Caco-2 (cell line): ENCODE data around the gene STARD3NL. TPM values are rescaled to one million over a fixed set of nuclear protein-coding genes. Genes with fewer than 3 reads are reported as not detected.
"Not testable (repeated sequence)": the region's sequence is repeated elsewhere in the genome, so short reads cannot be mapped to it uniquely, and the experiment has no call there.

Experiments used
- BruUV-seq: library from RNA; stranded (reverse); fragments of 400-500 nt; replicated peaks from 2 replicates; lab custom pipeline; 2021; lab: Mats Ljungman, UMichigan
- CTCF ChIA-PET: fragments of 300-600 bp; sonication (Branson Sonifier 250); formaldehyde crosslinking; loops from one replicate; lab custom pipeline; 2022; ENCODE audit warnings: antibody characterized with exemption; lab: Charles Lee
- POLR2A ChIA-PET: fragments of 300-600 bp; sonication (Branson Sonifier 250); formaldehyde crosslinking; loops from one replicate; lab custom pipeline; 2022; ENCODE audit warnings: antibody characterized with exemption; lab: Charles Lee
- DNase-seq, 2 experiments: peaks; one replicate each; pipeline versions ENCODE4 v3.0.0 to v3.0.0-alpha.2; 2020 to 2022
- H3K27me3 ChIP-seq: replicated peaks from 2 replicates; pipeline ENCODE4 v1.6.0; 2011; ENCODE audit warnings: low read length; ENCODE audit not compliant: control insufficient read depth, insufficient read depth
- H3K36me3 ChIP-seq: 2 replicates; pipeline ENCODE4 v1.5.1; 2011; ENCODE audit warnings: low read length; ENCODE audit not compliant: control insufficient read depth, insufficient read depth
- H3K4me1 ChIP-seq: fragments of 250-450 bp; sonication (Bioruptor Pico); 2 replicates; pipeline ENCODE4 v1.5.1; 2020; ENCODE audit warnings: mild to moderate bottlenecking
- H3K4me3 ChIP-seq: 2 replicates; pipeline ENCODE4 v1.5.1; 2011; ENCODE audit warnings: low read depth, mild to moderate bottlenecking, control low read depth, low read length
- H3K9me3 ChIP-seq: fragments of 250-450 bp; sonication (Bioruptor Pico); 2 replicates; pipeline ENCODE4 v1.5.1; 2020; ENCODE audit warnings: mild to moderate bottlenecking, moderate library complexity
- H3K27ac Mint-ChIP-seq: one replicate; pipeline ENCODE4 v1.8.0; 2022; ENCODE audit warnings: mixed read lengths; ENCODE audit not compliant: unreplicated experiment
- H3K27me3 Mint-ChIP-seq: one replicate; pipeline ENCODE4 v1.8.0; 2022; ENCODE audit warnings: mixed read lengths; ENCODE audit not compliant: insufficient read depth, unreplicated experiment
- H3K36me3 Mint-ChIP-seq: one replicate; pipeline ENCODE4 v1.8.0; 2022; ENCODE audit warnings: mild to moderate bottlenecking, mixed read lengths; ENCODE audit not compliant: insufficient read depth, unreplicated experiment
- H3K4me1 Mint-ChIP-seq: one replicate; pipeline ENCODE4 v1.8.0; 2022; ENCODE audit warnings: low read depth, mixed read lengths; ENCODE audit not compliant: unreplicated experiment
- H3K4me3 Mint-ChIP-seq: one replicate; pipeline ENCODE4 v1.8.0; 2022; ENCODE audit warnings: mild to moderate bottlenecking, moderate library complexity, mixed read lengths; ENCODE audit not compliant: unreplicated experiment
- H3K9me3 Mint-ChIP-seq: one replicate; pipeline ENCODE4 v1.8.0; 2022; ENCODE audit warnings: mixed read lengths; ENCODE audit not compliant: unreplicated experiment
- CTCF ChIP-seq, 2 experiments: fragments of 200-600 bp in 1 of 2; IDR thresholded peaks; 1 replicate in 1 of 2; 2 replicates in 1 of 2; pipeline versions ENCODE4 v1.5.1 to v1.8.0; 2011 to 2022; ENCODE audit warnings: antibody characterized with exemption in 1 of 2, control low read depth in 1 of 2, inconsistent platforms in 1 of 2, low read depth in 1 of 2, low read length in 1 of 2, mild to moderate bottlenecking in 1 of 2, moderate library complexity in 1 of 2; ENCODE audit not compliant: insufficient read depth in 1 of 2, severe bottlenecking in 1 of 2, unreplicated experiment in 1 of 2
- intact Hi-C: fragments of 100-400 bp; cut with micrococcal nuclease; formaldehyde crosslinking; loops from one replicate; pipeline ENCODE4 v1.10.0; 2022; ENCODE audit not compliant: unreplicated experiment
- total RNA-seq: library from RNA; stranded (reverse); gene quantifications from 2 replicates; pipeline ENCODE4 v1.2.3, GENCODE V29; 2022

STARD3NL gene
- total RNA-seq, 1 experiment from 2014 or later = 32.6 TPM

DNA sequence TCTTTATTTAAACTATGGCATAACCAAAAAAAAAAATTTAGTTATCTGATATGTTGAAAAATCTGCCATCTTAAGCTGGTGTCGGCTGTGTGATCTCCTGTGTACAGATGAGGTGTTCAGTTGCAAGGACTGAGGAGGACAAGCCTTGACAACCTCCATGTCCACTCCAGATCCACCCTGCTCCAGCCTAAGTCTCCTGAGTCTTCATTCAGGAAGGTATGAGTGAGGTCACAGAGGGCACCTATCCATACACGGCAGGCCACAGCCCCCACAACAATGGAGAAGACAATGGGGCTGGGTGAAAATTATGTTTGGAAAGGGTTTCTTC is 79.3 kb downstream of the STARD3NL start:
- no TSS peak for BruUV-seq
- DNase-seq = no peak
- no peaks in the 10 kb centered on the region for H3K9me3 Mint-ChIP-seq
- Histone ChIP-seq H3K4me3 (no peak overlapping the region), H3K36me3 (no peaks in the 10 kb centered on the region), H3K4me1 (no peaks in the 10 kb centered on the region), H3K9me3 (no peaks in the 10 kb centered on the region), H3K27me3 (no peaks in the 10 kb centered on the region)
- no peak overlapping the region for H3K4me3 Mint-ChIP-seq
- no peaks in the 10 kb centered on the region for H3K4me1 Mint-ChIP-seq
- no peak overlapping the region for H3K27ac Mint-ChIP-seq
- TF ChIP-seq CTCF (IDR thresholded peaks at IDR 0.05; ENCODE audit: insufficient read depth in 1 of 2, low read depth in 1 of 2, low read length in 1 of 2, severe bottlenecking in 1 of 2, unreplicated experiment in 1 of 2) = no peak
- ChIA-PET CTCF (no interaction called here), POLR2A (no interaction called here)
- H3K36me3 Mint-ChIP-seq = no peaks in the 10 kb centered on the region
- intact Hi-C loops = no loop called here
- peaks cover 11% of the 10 kb centered on the region for H3K27me3 Mint-ChIP-seq

GRCh38 chr7:38259157-38259556 is 81.1 kb downstream of the STARD3NL start:
- H3K36me3 ChIP-seq, intact Hi-C loops, H3K4me1 ChIP-seq, H3K4me1 Mint-ChIP-seq, H3K4me3 ChIP-seq, H3K36me3 Mint-ChIP-seq, H3K9me3 Mint-ChIP-seq, H3K4me3 Mint-ChIP-seq, H3K27ac Mint-ChIP-seq, POLR2A ChIA-PET, H3K27me3 ChIP-seq, DNase-seq, BruUV-seq, H3K9me3 ChIP-seq, CTCF ChIA-PET: not testable (repeated sequence)
- peaks cover 11% of the 10 kb centered on the region for H3K27me3 Mint-ChIP-seq

DNA sequence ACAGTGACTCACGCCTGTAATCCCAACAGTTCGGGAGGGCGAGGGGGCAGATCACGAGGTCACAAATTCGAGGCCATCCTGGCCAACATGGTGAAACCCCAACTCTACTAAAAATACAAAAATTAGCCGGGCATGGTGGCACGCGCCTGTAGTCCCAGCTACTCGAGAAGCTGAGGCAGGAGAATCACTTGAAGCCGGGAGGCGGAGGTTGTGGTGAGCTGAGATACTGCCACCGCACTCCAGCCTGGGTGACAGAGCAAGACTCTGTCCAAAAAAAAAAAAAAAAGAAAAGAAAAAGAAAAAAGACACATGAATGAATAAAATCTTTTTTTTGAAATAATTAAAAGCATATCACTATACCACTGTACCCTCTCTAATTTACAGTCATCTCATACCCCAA is 83.6 kb downstream of the STARD3NL start:
- H3K36me3 ChIP-seq, H3K36me3 Mint-ChIP-seq, intact Hi-C loops, H3K27me3 ChIP-seq, H3K27ac Mint-ChIP-seq, H3K4me3 ChIP-seq, H3K9me3 ChIP-seq, H3K4me1 Mint-ChIP-seq, BruUV-seq, H3K4me1 ChIP-seq, CTCF ChIA-PET, H3K9me3 Mint-ChIP-seq, POLR2A ChIA-PET, DNase-seq, H3K4me3 Mint-ChIP-seq: not testable (repeated sequence)
- peaks cover 11% of the 10 kb centered on the region for H3K27me3 Mint-ChIP-seq

DNA sequence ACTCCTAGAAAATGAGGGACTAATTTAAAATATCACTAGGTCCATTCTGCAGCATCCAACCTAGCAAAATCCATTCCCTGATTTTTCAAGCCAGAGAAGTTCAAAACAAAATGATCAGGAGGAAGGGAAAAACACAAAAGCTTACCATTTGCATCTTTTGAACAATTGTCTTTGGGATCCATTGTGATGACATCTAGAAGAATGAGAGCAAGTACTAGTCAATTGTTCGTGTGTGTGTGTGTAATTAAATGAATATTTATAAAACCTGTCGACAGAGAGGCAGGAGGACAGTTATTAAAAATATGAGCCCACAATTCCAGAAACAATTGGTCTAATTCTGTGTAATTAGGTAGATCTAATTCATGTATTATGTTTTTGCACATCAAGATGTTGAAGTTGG is 84.0 kb downstream of the STARD3NL start:
- peaks cover 11% of the 10 kb centered on the region for H3K27me3 Mint-ChIP-seq
- CTCF ChIA-PET, intact Hi-C loops, H3K27ac Mint-ChIP-seq, H3K4me3 Mint-ChIP-seq, H3K36me3 Mint-ChIP-seq, H3K9me3 ChIP-seq, H3K36me3 ChIP-seq, H3K4me3 ChIP-seq, DNase-seq, H3K9me3 Mint-ChIP-seq, POLR2A ChIA-PET, H3K27me3 ChIP-seq, H3K4me1 Mint-ChIP-seq, BruUV-seq, H3K4me1 ChIP-seq: not testable (repeated sequence)
